CD8-positive, alpha-beta memory T cell (primary cell): ENCODE measurements around the gene MAMDC2. TPM values are rescaled to one million over a fixed set of nuclear protein-coding genes. Genes with fewer than 3 reads are reported as not detected.
"Not testable (repeated sequence)": the region's sequence is repeated elsewhere in the genome, so short reads cannot be mapped to it uniquely, and the experiment has no call there.

Experiments
- CTCF ChIA-PET: fragments of 350-600 bp; sonication (Branson Sonifier 250); formaldehyde crosslinking; loops from one replicate; lab custom pipeline; 2021; ENCODE audit warnings: antibody characterized with exemption; lab: Charles Lee
- POLR2A ChIA-PET: fragments of 350-600 bp; sonication (Branson Sonifier 250); formaldehyde crosslinking; loops from one replicate; lab custom pipeline; 2021; ENCODE audit warnings: antibody characterized with exemption; lab: Charles Lee
- DNase-seq, 5 donors: peaks; one replicate each; pipeline versions ENCODE4 v3.0.0 to v3.0.0-alpha.2; 2020 to 2022; ENCODE audit warnings: mixed read lengths in 1 of 5
- H3K27ac ChIP-seq: one replicate; pipeline ENCODE4 v1.7.0; 2013; ENCODE audit warnings: low read depth, mild to moderate bottlenecking, low read length, moderate library complexity
- H3K27me3 ChIP-seq: 2 replicates; pipeline ENCODE4 v1.7.0; 2013; ENCODE audit warnings: low read length, mild to moderate bottlenecking; ENCODE audit not compliant: insufficient read depth, poor library complexity, severe bottlenecking
- H3K36me3 ChIP-seq: 2 replicates; pipeline ENCODE4 v1.7.0; 2013; ENCODE audit warnings: mild to moderate bottlenecking, low read length, moderate library complexity; ENCODE audit not compliant: insufficient read depth
- H3K4me1 ChIP-seq: 2 replicates; pipeline ENCODE4 v1.7.0; 2013; ENCODE audit warnings: mild to moderate bottlenecking, low read length, moderate library complexity; ENCODE audit not compliant: insufficient read depth
- H3K4me3 ChIP-seq: 2 replicates; pipeline ENCODE4 v1.7.0; 2013; ENCODE audit warnings: mild to moderate bottlenecking, low read length
- H3K9me3 ChIP-seq: 2 replicates; pipeline ENCODE4 v1.7.0; 2013; ENCODE audit warnings: mild to moderate bottlenecking, low read length
- H3K27ac Mint-ChIP-seq, 8 donors: one replicate each; pipeline ENCODE4 v1.8.0; 2020 to 2021; ENCODE audit warnings: mixed read lengths in 8 of 8, mild to moderate bottlenecking in 6 of 8, inconsistent platforms in 3 of 8, moderate library complexity in 3 of 8
- H3K27me3 Mint-ChIP-seq, 2 donors: one replicate each; pipeline ENCODE4 v1.8.0; 2020 to 2021; ENCODE audit warnings: mixed read lengths in 2 of 2, mild to moderate bottlenecking in 1 of 2, moderate library complexity in 1 of 2
- H3K36me3 Mint-ChIP-seq, 3 donors: one replicate each; pipeline ENCODE4 v1.8.0; 2020 to 2021; ENCODE audit warnings: mixed read lengths in 3 of 3, inconsistent platforms in 1 of 3, mild to moderate bottlenecking in 1 of 3
- H3K4me1 Mint-ChIP-seq, 3 donors: one replicate each; pipeline ENCODE4 v1.8.0; 2020 to 2021; ENCODE audit warnings: mixed read lengths in 3 of 3, inconsistent platforms in 1 of 3, mild to moderate bottlenecking in 1 of 3
- H3K4me3 Mint-ChIP-seq, 7 donors: one replicate each; pipeline ENCODE4 v1.8.0; 2020 to 2021; ENCODE audit warnings: mixed read lengths in 7 of 7, mild to moderate bottlenecking in 6 of 7, moderate library complexity in 4 of 7, inconsistent platforms in 2 of 7
- H3K9me3 Mint-ChIP-seq, 5 donors: one replicate each; pipeline ENCODE4 v1.8.0; 2020 to 2022; ENCODE audit warnings: mixed read lengths in 5 of 5, mild to moderate bottlenecking in 3 of 5, moderate library complexity in 2 of 5, inconsistent platforms in 1 of 5
- polyA plus RNA-seq: library from polyadenylated mRNA; unstranded; fragments of 300-500 nt; fragmentation: Illumina TruSeq; gene quantifications from one replicate; pipeline ENCODE4 v1.2.3, GENCODE V29; 2021
- total RNA-seq, 2 experiments: library from RNA; stranded (reverse); gene quantifications; one replicate each; pipeline ENCODE4 v1.2.3, GENCODE V29; 2021

The MAMDC2 gene
- total and polyA plus RNA-seq, 3 experiments from 2014 or later: 0.10 TPM; not detected in 2

DNA sequence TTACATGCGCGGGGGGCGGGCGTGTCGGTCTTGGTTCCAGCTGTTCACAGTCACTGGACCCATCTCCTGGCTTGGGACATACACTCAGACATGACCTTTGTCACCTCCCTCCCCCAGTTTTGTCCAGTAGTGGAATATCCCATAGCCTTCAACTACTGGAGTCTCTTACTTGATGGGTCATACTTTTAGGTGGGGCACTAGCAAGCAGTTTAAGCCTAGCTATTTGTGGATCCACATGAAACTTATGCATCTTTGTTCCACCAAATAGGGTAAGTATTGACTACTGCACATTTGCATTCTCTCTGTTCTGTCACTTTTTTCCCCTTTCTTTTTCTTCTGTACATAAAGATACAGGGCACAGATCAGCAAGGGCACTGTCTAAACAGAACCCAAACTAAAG lies 15.4 kb upstream of the MAMDC2 start:
- no peaks in the 10 kb centered on the region for H3K4me1 ChIP-seq
- H3K4me3 ChIP-seq: no peak overlapping the region
- H3K27ac Mint-ChIP-seq: no peak overlapping the region
- DNase-seq: no peak
- H3K9me3 Mint-ChIP-seq: peaks cover 0 to 3% (median 0%) of the 10 kb centered on the region in 5 donors
- peaks cover 19 to 37% of the 10 kb centered on the region in 2 donors for H3K27me3 Mint-ChIP-seq
- no peaks in the 10 kb centered on the region for H3K4me1 Mint-ChIP-seq
- no peak overlapping the region for H3K27ac ChIP-seq
- ChIA-PET CTCF (no interaction called here), POLR2A (no interaction called here)
- H3K36me3 Mint-ChIP-seq: no peaks in the 10 kb centered on the region
- no peaks in the 10 kb centered on the region for H3K36me3 ChIP-seq
- H3K4me3 Mint-ChIP-seq: no peak overlapping the region
- no peaks in the 10 kb centered on the region for H3K27me3 ChIP-seq
- no peaks in the 10 kb centered on the region for H3K9me3 ChIP-seq

DNA sequence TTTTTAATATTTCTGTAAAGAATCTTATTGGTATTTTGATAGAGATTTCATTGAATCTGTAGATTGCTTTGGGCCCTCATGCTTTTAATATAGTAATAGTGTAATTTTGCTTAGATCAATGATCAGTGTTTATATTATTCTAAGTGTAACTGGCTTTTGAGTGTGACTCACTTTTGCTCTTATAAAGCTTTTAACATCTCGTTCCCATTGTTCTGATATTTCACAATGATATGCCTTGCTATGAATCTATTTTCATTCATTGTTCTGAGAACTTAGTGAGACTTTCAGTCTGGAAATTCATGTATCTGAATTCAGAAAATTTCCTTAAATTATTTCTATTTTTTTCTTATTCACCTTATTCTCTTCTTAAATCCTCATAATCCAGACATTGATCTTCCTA lies 13.5 kb upstream of the MAMDC2 start:
- no peaks in the 10 kb centered on the region for H3K36me3 ChIP-seq
- Mint-ChIP-seq H3K9me3 (peaks cover 0 to under 1% (median 0%) of the 10 kb centered on the region in 5 donors), H3K4me1 (no peaks in the 10 kb centered on the region), H3K27ac (no peak overlapping the region), H3K27me3 (peaks cover 22 to 27% of the 10 kb centered on the region in 2 donors), H3K36me3 (no peaks in the 10 kb centered on the region), H3K4me3 (no peak overlapping the region)
- H3K27ac ChIP-seq: no peak overlapping the region
- no peak for DNase-seq
- H3K9me3 ChIP-seq: no peaks in the 10 kb centered on the region
- ChIA-PET CTCF (no interaction called here), POLR2A (no interaction called here)
- H3K27me3 ChIP-seq: no peaks in the 10 kb centered on the region
- no peak overlapping the region for H3K4me3 ChIP-seq
- no peaks in the 10 kb centered on the region for H3K4me1 ChIP-seq

DNA sequence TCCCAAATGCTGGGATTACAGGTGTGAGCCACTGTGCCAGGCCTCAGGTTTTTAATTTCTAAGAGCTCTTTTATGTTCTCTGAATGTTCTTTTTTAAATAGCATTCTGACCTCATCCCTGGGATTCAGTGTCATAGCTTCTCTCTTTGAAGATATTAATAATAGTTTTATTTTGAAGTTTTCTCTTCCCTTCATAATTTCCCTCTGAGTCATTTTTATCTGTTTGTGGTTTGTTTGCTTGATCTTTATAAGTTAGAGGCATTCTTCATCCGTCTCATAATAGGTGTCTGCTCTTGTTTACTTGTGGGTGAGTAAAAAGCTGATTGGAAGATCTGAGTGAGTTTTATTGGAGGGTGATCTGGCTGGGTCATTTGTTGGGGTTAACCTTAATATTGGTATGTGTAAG lies 12.5 kb upstream of the MAMDC2 start:
- Histone ChIP-seq H3K27ac (no peak overlapping the region), H3K36me3 (no peaks in the 10 kb centered on the region), H3K9me3 (no peaks in the 10 kb centered on the region), H3K27me3 (no peaks in the 10 kb centered on the region), H3K4me3 (no peak overlapping the region), H3K4me1 (no peaks in the 10 kb centered on the region)
- peak overlapping the region in 1 of 8 donors; percentile 35 for H3K27ac Mint-ChIP-seq
- no peaks in the 10 kb centered on the region for H3K36me3 Mint-ChIP-seq
- H3K27me3 Mint-ChIP-seq: peaks cover 17 to 27% of the 10 kb centered on the region in 2 donors
- H3K4me1 Mint-ChIP-seq: no peaks in the 10 kb centered on the region
- H3K9me3 Mint-ChIP-seq: no peaks in the 10 kb centered on the region
- POLR2A ChIA-PET: no interaction called here
- CTCF ChIA-PET: no interaction called here
- no peak overlapping the region for H3K4me3 Mint-ChIP-seq
- no peak for DNase-seq

DNA sequence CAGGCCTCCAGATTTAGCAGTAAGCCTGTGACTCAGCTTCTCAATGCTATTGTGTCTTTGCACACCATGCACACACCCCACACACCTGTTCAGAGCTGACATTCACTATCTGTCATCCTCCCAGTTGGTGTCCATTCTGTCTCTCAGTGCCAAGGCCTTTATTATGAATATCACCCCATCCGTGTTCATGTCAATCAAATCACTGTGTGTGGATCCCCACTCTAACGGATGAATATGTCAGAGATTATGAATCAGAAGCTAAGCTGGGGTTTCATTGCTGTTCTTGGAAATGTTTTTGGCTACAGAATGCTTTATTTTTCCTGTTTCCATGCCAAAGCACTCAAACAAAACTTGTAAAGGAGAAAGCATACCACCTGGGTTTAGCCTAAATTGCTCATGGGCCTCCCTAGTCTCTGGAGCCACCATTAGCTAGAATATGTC lies 9.4 kb upstream of the MAMDC2 start:
- CTCF ChIA-PET: no interaction called here
- Histone ChIP-seq H3K9me3 (peaks cover 5% of the 10 kb centered on the region), H3K27ac (no peak overlapping the region), H3K4me3 (no peak overlapping the region), H3K27me3 (no peaks in the 10 kb centered on the region), H3K36me3 (no peaks in the 10 kb centered on the region), H3K4me1 (no peaks in the 10 kb centered on the region)
- POLR2A ChIA-PET: no interaction called here
- Mint-ChIP-seq H3K4me1 (no peaks in the 10 kb centered on the region), H3K9me3 (peaks cover 0 to 6% (median 5%) of the 10 kb centered on the region in 5 donors), H3K27ac (no peak overlapping the region), H3K4me3 (no peak overlapping the region), H3K27me3 (peaks cover 20 to 29% of the 10 kb centered on the region in 2 donors), H3K36me3 (peaks cover 0 to 3% (median 0%) of the 10 kb centered on the region in 3 donors)
- DNase-seq: no peak

DNA sequence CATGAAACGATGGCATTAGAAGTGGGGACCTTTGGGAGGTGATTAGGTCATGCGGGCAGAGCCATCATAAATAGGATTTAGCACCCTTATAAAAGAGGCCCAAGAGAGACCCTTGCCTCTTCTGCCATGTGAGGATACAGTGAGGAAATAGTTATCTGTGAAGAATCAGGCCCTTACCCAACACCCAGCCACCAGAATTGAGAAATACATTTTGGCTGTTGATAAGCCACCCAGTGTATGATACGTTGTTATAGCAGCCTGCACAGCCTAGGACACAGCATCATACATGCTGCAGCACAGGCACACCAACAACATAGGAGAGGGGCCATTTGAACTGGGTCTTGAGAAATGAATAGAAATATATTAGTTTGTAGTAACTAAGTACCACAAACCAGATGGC lies 8.0 kb upstream of the MAMDC2 start:
- H3K9me3 Mint-ChIP-seq: peaks cover 0 to 6% (median 5%) of the 10 kb centered on the region in 5 donors

DNA sequence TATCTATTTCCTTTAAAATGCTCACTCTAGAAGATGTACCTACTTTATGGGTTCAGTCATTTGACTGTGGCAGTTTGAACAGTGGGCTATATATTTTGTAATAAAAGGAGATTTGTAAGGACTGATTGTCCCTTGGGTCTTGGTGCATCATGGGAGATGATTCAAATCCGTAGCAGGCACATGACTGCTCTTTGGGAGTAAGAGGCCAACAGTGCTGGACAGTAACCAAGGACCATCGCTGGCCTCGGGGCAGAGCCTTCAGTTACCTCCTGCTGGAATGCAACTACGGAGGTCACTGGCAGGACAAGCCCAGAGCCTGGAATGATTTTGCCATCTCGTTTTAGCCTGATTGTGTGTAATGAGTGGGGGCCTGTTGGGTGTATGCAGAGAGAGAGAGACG lies 7.0 kb upstream of the MAMDC2 start:
- H3K27ac Mint-ChIP-seq: no peak overlapping the region
- peaks cover 0 to 3% (median 0%) of the 10 kb centered on the region in 3 donors for H3K36me3 Mint-ChIP-seq
- CTCF ChIA-PET: no interaction called here
- no peak overlapping the region for H3K4me3 ChIP-seq
- H3K9me3 Mint-ChIP-seq: peaks cover 0 to 6% (median 5%) of the 10 kb centered on the region in 5 donors
- H3K4me1 Mint-ChIP-seq: no peaks in the 10 kb centered on the region
- no peak for DNase-seq
- H3K27ac ChIP-seq: no peak overlapping the region
- H3K4me1 ChIP-seq: no peaks in the 10 kb centered on the region
- H3K9me3 ChIP-seq: peaks cover 5% of the 10 kb centered on the region
- POLR2A ChIA-PET: no interaction called here
- peaks cover 20 to 31% of the 10 kb centered on the region in 2 donors for H3K27me3 Mint-ChIP-seq
- H3K36me3 ChIP-seq: no peaks in the 10 kb centered on the region
- no peaks in the 10 kb centered on the region for H3K27me3 ChIP-seq
- H3K4me3 Mint-ChIP-seq: no peak overlapping the region

More for the DNA sequence above, 8.0 kb upstream of the MAMDC2 start:
- no peak overlapping the region for H3K4me3 ChIP-seq
- H3K27ac ChIP-seq: no peak overlapping the region
- CTCF ChIA-PET: no interaction called here
- peaks cover 5% of the 10 kb centered on the region for H3K9me3 ChIP-seq
- H3K36me3 Mint-ChIP-seq: peaks cover 0 to 3% (median 0%) of the 10 kb centered on the region in 3 donors
- POLR2A ChIA-PET: no interaction called here
- no peak for DNase-seq
- H3K27me3 Mint-ChIP-seq: peaks cover 24 to 29% of the 10 kb centered on the region in 2 donors
- no peaks in the 10 kb centered on the region for H3K4me1 Mint-ChIP-seq
- H3K27me3 ChIP-seq: no peaks in the 10 kb centered on the region
- H3K27ac Mint-ChIP-seq: no peak overlapping the region
- no peaks in the 10 kb centered on the region for H3K4me1 ChIP-seq
- no peak overlapping the region for H3K4me3 Mint-ChIP-seq
- no peaks in the 10 kb centered on the region for H3K36me3 ChIP-seq

DNA sequence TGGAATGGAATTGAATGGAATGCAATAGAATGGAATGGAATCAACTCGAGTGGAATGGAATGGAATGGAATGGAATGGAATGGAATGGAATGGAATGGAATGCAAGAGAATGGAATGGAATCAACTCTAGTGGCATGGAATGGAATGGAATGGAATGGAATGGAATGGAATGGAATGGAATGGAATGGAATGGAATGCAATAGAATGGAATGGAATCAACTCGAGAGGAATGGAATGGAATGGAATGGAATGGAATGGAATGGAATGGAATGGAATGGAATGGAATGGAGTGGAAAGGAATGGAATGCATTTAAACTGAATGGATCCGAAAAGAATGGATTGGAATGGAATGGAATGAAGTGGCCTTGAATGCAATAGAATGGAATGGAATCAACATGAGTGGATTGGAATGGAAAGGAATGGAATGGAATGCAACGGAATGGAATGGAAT lies 5.5 kb upstream of the MAMDC2 start:
- DNase-seq, H3K4me1 Mint-ChIP-seq, POLR2A ChIA-PET, H3K4me1 ChIP-seq, H3K36me3 Mint-ChIP-seq, H3K4me3 Mint-ChIP-seq, CTCF ChIA-PET, H3K9me3 ChIP-seq, H3K36me3 ChIP-seq, H3K9me3 Mint-ChIP-seq, H3K4me3 ChIP-seq, H3K27ac ChIP-seq, H3K27me3 ChIP-seq: not testable (repeated sequence)
- H3K27ac Mint-ChIP-seq: peak overlapping the region in 1 of 8 donors; percentile 3
- peaks cover 19 to 39% of the 10 kb centered on the region in 2 donors for H3K27me3 Mint-ChIP-seq

DNA sequence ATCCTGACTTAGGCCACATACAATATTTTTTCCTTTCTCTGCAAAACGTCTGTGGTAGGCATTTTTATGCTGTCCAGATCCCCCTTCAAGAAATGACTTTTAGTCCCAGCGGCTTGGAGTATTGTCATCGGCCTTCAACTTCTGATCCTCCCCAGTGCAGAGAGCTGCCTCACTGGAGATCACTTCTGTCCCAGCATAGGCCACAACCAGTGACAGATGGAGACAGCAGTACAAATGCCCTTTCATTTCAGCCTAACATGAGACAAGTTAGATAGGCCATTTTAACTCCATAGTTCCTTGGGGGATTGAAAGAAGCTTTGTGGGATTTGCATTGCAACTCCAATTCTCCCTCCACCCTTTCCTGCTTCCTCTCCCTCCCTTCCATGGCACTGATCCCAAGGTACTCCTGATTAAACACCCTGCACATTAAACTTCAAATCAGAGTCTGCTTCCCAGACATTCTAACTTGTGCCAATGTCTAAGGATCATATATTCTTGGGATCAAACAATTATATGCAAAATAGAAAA lies 3.2 kb upstream of the MAMDC2 start:
- H3K4me1 ChIP-seq: no peaks in the 10 kb centered on the region
- peaks cover 0 to 10% (median 5%) of the 10 kb centered on the region in 5 donors for H3K9me3 Mint-ChIP-seq
- H3K4me1 Mint-ChIP-seq: peaks cover 11 to 18% (median 11%) of the 10 kb centered on the region in 3 donors
- no peak overlapping the region for H3K27ac Mint-ChIP-seq
- peaks cover 29 to 40% of the 10 kb centered on the region in 2 donors for H3K27me3 Mint-ChIP-seq
- DNase-seq: no peak
- POLR2A ChIA-PET: no interaction called here
- H3K36me3 Mint-ChIP-seq: peaks cover 0 to 3% (median 0%) of the 10 kb centered on the region in 3 donors
- H3K27ac ChIP-seq: no peak overlapping the region
- no peaks in the 10 kb centered on the region for H3K36me3 ChIP-seq
- H3K27me3 ChIP-seq: no peaks in the 10 kb centered on the region
- no peak overlapping the region for H3K4me3 Mint-ChIP-seq
- CTCF ChIA-PET: no interaction called here
- peaks cover 5% of the 10 kb centered on the region for H3K9me3 ChIP-seq
- no peak overlapping the region for H3K4me3 ChIP-seq
